Astrocyte of the hippocampus (primary cell): Measurements from ENCODE around the gene ZC3H8.

Experiments used
- DNase-seq: peaks from one replicate; pipeline ENCODE4 v3.0.0; 2011; ENCODE audit warnings: low read depth, low spot score

The ZC3H8 gene

DNA sequence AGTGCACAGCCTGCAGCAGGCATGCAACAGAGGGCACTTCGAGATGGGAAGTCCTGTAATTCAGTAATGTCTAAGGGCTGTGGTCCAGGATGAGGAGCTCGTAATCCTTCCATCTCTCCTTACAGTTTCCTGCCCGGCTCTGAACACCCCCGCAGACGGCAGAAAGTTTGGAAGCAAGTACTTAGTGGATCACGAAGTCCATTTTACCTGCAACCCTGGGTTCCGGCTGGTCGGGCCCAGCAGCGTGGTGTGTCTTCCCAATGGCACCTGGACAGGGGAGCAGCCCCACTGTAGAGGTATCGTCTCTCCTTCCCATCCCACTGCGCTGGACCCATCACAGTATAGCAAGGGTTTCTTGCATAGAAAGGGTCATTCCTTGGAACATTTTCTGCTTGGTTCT lies 90.0 kb downstream of the ZC3H8 start:
- no peak for DNase-seq

DNA sequence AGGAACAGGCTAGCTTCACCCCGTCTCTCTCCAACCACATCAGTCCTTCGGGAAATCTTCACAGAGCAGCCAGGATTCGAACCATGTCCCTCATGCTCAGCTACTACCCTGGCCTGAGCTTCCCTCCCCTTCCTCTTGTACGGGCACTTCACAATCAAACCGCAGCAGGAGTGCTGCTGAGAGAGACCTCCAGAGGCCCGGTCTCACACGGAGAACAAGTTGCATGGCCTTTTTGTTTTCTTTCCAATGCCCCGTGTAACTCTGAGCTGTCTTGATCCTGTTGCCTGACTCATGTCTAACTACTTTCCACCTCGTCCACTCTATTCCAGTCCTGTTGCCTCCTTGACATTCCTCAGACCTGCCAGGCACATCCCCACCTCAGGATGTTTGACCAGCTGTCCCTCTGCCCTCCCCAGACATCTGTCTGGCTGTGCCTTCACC lies 91.3 kb downstream of the ZC3H8 start:
- DNase-seq, result peak; percentile 43

DNA sequence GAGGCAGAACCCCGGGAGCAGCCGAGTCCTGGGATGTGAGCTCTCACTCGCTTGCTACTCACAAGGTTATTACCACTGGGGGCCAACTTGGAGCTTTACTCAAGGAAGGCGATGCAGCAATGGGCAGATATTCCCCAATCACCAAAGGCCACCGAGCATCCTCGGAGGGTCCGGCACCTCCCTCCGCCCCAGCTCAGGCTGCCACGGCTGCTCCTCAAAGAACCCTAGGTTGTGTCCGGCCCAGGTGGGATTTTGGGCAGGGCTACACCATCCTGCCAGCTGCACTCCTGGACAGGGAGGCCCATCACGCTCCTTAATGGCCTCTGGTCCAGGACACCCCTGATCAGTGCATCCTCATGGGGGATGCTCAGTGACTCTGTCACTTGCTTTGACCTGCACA lies 91.9 kb downstream of the ZC3H8 start:
- DNase-seq, result no peak

DNA sequence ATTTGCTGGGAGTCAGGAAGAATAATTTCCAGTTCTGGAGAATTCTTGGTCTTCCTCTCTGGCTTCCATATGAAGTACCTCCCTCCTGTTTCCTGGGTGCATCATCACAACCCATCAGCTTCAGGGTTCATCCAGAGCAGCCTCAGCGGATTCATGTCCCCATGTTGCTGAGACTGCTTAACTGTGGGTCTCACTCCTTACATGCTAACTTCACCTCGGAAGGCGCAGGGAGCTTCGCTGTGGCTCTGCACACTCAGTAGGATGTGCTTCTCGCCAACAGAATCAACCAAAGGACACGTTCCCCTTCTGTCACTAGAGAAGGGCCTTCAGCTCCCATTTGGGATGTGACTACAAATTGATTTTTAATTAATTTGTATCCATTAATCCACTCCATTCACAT lies 92.5 kb downstream of the ZC3H8 start:
- no peak for DNase-seq
